HepG2 (cell line): ENCODE data around the gene SFXN5. TPM values are rescaled to one million over a fixed set of nuclear protein-coding genes. Genes with fewer than 3 reads are reported as not detected.

Source experiments
- CHD2 ChIP-seq: IDR thresholded peaks from 2 replicates; pipeline ENCODE4 v1.6.1; 2011; ENCODE audit warnings: low read depth, low read length, improper control_type of control experiment
- HHEX ChIP-seq: IDR thresholded peaks from 2 replicates; pipeline ENCODE4 v1.6.1; 2016; ENCODE audit warnings: control low read depth
- HOXA5 ChIP-seq: sonication (generic); formaldehyde crosslinking; IDR thresholded peaks from 2 replicates; pipeline ENCODE4 v1.4.0; 2020; ENCODE audit warnings: missing genetic modification reagents
- MAF1 ChIP-seq: sonication (generic); formaldehyde crosslinking; IDR thresholded peaks from 2 replicates; pipeline ENCODE4 v1.5.0; 2020; ENCODE audit warnings: missing genetic modification reagents, borderline replicate concordance
- MAX ChIP-seq: IDR thresholded peaks from 2 replicates; pipeline ENCODE4 v1.6.1; 2012; ENCODE audit warnings: inconsistent platforms
- MLLT10 ChIP-seq: sonication (generic); formaldehyde crosslinking; IDR thresholded peaks from 2 replicates; pipeline ENCODE4 v1.4.0; 2020; ENCODE audit warnings: missing genetic modification reagents
- MTF1 ChIP-seq: sonication (generic); formaldehyde crosslinking; IDR thresholded peaks from 2 replicates; pipeline ENCODE4 v1.5.0; 2020; ENCODE audit warnings: missing genetic modification reagents
- MYPOP ChIP-seq: sonication (generic); formaldehyde crosslinking; IDR thresholded peaks from 2 replicates; pipeline ENCODE4 v1.8.1; 2023; ENCODE audit warnings: mild to moderate bottlenecking, moderate library complexity, missing genetic modification reagents
- PLSCR1 ChIP-seq: sonication (generic); formaldehyde crosslinking; IDR thresholded peaks from 2 replicates; pipeline ENCODE4 v1.5.0; 2020; ENCODE audit warnings: missing genetic modification reagents, mild to moderate bottlenecking, borderline replicate concordance
- POLR2AphosphoS2 ChIP-seq: IDR thresholded peaks from 2 replicates; pipeline ENCODE4 v1.6.1; 2011; ENCODE audit warnings: low read depth, low read length, improper control_type of control experiment
- POLR2AphosphoS5 ChIP-seq: IDR thresholded peaks from 2 replicates; pipeline ENCODE4 v1.6.1; 2012; ENCODE audit warnings: low read depth, low read length
- RFX5 ChIP-seq: IDR thresholded peaks from 2 replicates; pipeline ENCODE4 v1.6.1; 2011; ENCODE audit warnings: low read depth, low read length, improper control_type of control experiment
- SOX13 ChIP-seq, 3 experiments: fragments of 450-650 bp in 1 of 3; sonication (generic) in 1 of 3; formaldehyde crosslinking in 1 of 3; IDR thresholded peaks in 2 of 3; conservative IDR thresholded peaks in 1 of 3; 2 replicates each; pipeline versions ENCODE4 v1.5.0 to v1.6.1; 2016 to 2020; ENCODE audit warnings: antibody characterized with exemption in 1 of 3, mild to moderate bottlenecking in 1 of 3, missing compliant biosample characterization in 1 of 3, missing genetic modification reagents in 1 of 3, moderate library complexity in 1 of 3
- SP4 ChIP-seq: sonication (generic); formaldehyde crosslinking; IDR thresholded peaks from 2 replicates; pipeline ENCODE4 v1.8.1; 2023; ENCODE audit warnings: mild to moderate bottlenecking, missing genetic modification reagents
- SRSF9 ChIP-seq: fragments of 200-400 bp; formaldehyde crosslinking; IDR thresholded peaks from 2 replicates; pipeline ENCODE4 v1.6.1; 2018; ENCODE audit warnings: borderline replicate concordance, mild to moderate bottlenecking, low read depth, low read length; ENCODE audit not compliant: insufficient read depth, poor library complexity, severe bottlenecking
- TOPORS ChIP-seq: sonication (generic); formaldehyde crosslinking; IDR thresholded peaks from 2 replicates; pipeline ENCODE4 v1.8.0; 2023; ENCODE audit warnings: mild to moderate bottlenecking, missing genetic modification reagents
- ZFAT ChIP-seq: sonication (generic); formaldehyde crosslinking; conservative IDR thresholded peaks from 2 replicates; pipeline ENCODE4 v1.8.1; 2023; ENCODE audit warnings: missing genetic modification reagents, inconsistent platforms
- ZMYM2 ChIP-seq: sonication (generic); formaldehyde crosslinking; IDR thresholded peaks from 2 replicates; pipeline ENCODE4 v1.8.0; 2022; ENCODE audit warnings: mild to moderate bottlenecking, missing genetic modification reagents
- ZNF180 ChIP-seq: sonication (generic); formaldehyde crosslinking; IDR thresholded peaks from 2 replicates; pipeline ENCODE4 v1.4.0; 2020; ENCODE audit warnings: low read depth, missing genetic modification reagents, borderline replicate concordance
- ZNF296 ChIP-seq: sonication (generic); formaldehyde crosslinking; conservative IDR thresholded peaks from 2 replicates; pipeline ENCODE4 v1.5.0; 2020; ENCODE audit warnings: mild to moderate bottlenecking, missing genetic modification reagents
- ZNF543 ChIP-seq: sonication (generic); formaldehyde crosslinking; IDR thresholded peaks from 2 replicates; pipeline ENCODE4 v1.4.0; 2020; ENCODE audit warnings: mild to moderate bottlenecking, missing genetic modification reagents
- ZNF556 ChIP-seq: sonication (generic); formaldehyde crosslinking; IDR thresholded peaks from 2 replicates; pipeline ENCODE4 v1.4.0; 2020; ENCODE audit warnings: mild to moderate bottlenecking, missing genetic modification reagents, borderline replicate concordance
- ZNF724P ChIP-seq: sonication (generic); formaldehyde crosslinking; IDR thresholded peaks from 2 replicates; pipeline ENCODE4 v1.8.0; 2022; ENCODE audit warnings: missing genetic modification reagents, borderline replicate concordance
- ZNF770 ChIP-seq: sonication (generic); formaldehyde crosslinking; IDR thresholded peaks from 2 replicates; pipeline ENCODE4 v1.5.0; 2020; ENCODE audit warnings: mild to moderate bottlenecking, missing genetic modification reagents
- ZNF841 ChIP-seq: sonication (generic); formaldehyde crosslinking; IDR thresholded peaks from 2 replicates; pipeline ENCODE4 v1.8.1; 2023; ENCODE audit warnings: missing genetic modification reagents, borderline replicate concordance
- polyA plus RNA-seq, 8 experiments: library from polyadenylated mRNA; depleted of rRNA in 3 of 8; stranded (reverse) in 7 of 8; unstranded in 1 of 8; fragments of >200 nt; fragmentation: Illumina TruSeq in 4 of 8; extraction: Trizol in 4 of 8; gene quantifications; 2 replicates each; pipeline versions ENCODE4 v1.2.1 to v1.2.3, GENCODE V29; 2011 to 2016; ENCODE audit warnings: low read depth in 4 of 8, missing spikeins in 1 of 8, mixed read lengths in 1 of 8; ENCODE audit not compliant: insufficient read depth in 1 of 8
- total RNA-seq, 5 experiments: library from RNA; depleted of rRNA; stranded (reverse); fragments of >200 nt; fragmentation: Illumina TruSeq; extraction: Trizol; gene quantifications; 2 replicates each; pipeline ENCODE4 v1.2.3, GENCODE V29; 2016; ENCODE audit warnings: low read depth in 1 of 5

The SFXN5 gene
- total and polyA plus RNA-seq, 2 of the 13 experiments (the other 11 are each of a cell fraction or from before 2014, with no cell fraction given): 34.9 to 37.4 TPM

GRCh38 chr2:72915907-72916742 lies 155.4 kb downstream of the SFXN5 start (continued):
- TF ChIP-seq ZNF543 (CRISPR knock-in tag): no peak
- no peak for TF ChIP-seq MTF1 (CRISPR knock-in tag)
- 0 out of 2 replicates have a peak, but pooled peaks have one; percentile 12 for TF ChIP-seq SP4 (CRISPR knock-in tag)
- peak; percentile 90 for TF ChIP-seq MAX
- no peak; the same call in 1 of the 2 replicates for TF ChIP-seq ZNF724P (CRISPR knock-in tag)
- TF ChIP-seq ZNF296: 0 out of 2 replicates have a peak, but pooled peaks have one; percentile 56
- TF ChIP-seq MAF1 (CRISPR knock-in tag): no peak
- peak; percentile 81; the same call in 1 of the 2 replicates for TF ChIP-seq PLSCR1 (CRISPR knock-in tag)
- no peak for TF ChIP-seq ZNF770 (CRISPR knock-in tag)
- TF ChIP-seq POLR2AphosphoS2: no peak
- no peak for TF ChIP-seq RFX5
- TF ChIP-seq SOX13 (IDR thresholded peaks at IDR 0.05): no peak
- TF ChIP-seq SOX13 (CRISPR knock-in tag; conservative IDR thresholded peaks at IDR 0.05 in 1 of 2, IDR thresholded peaks at IDR 0.05 in 1 of 2): peak in 1 of 2 experiments; percentile 53; a peak in 2 of 4 replicates
- no peak for TF ChIP-seq ZFAT (CRISPR knock-in tag)
- TF ChIP-seq TOPORS (CRISPR knock-in tag): peak; percentile 86; the same call in 1 of the 2 replicates
- no peak for TF ChIP-seq HOXA5 (CRISPR knock-in tag)
- TF ChIP-seq MYPOP (CRISPR knock-in tag): peak; percentile 98
- no peak for TF ChIP-seq ZNF841 (CRISPR knock-in tag)
- TF ChIP-seq MLLT10: no peak
- TF ChIP-seq HHEX (CRISPR knock-in tag): no peak
- peak; percentile 54; the same call in 1 of the 2 replicates for TF ChIP-seq ZMYM2
- no peak for TF ChIP-seq ZNF180 (CRISPR knock-in tag)
- TF ChIP-seq CHD2: no peak
- TF ChIP-seq POLR2AphosphoS5: no peak
- TF ChIP-seq ZNF556: no peak; the same call in 1 of the 2 replicates
- TF ChIP-seq SRSF9: no peak
